Measurements from ENCODE around the gene SLC26A4.

- TF ChIP-seq CTCF (IDR thresholded peaks at IDR 0.05; ENCODE audit: insufficient read depth, low read length, poor library complexity, severe bottlenecking) (no peak), EZH2phosphoT487 (conservative IDR thresholded peaks at IDR 0.05; ENCODE audit: low read length) (no peak)
Observed at GRCh38 chr7:107622894-107623293, 37.7 kb upstream of the SLC26A4 start.

Data from SU-DHL-6 (cell line).